ENCODE data around the gene SHQ1. TPM values are rescaled to one million over a fixed set of nuclear protein-coding genes. Genes with fewer than 3 reads are reported as not detected.

Gene SHQ1
- total and polyA plus RNA-seq, 7 donors: 6.2 to 20.6 (median 15.9) TPM

DNA sequence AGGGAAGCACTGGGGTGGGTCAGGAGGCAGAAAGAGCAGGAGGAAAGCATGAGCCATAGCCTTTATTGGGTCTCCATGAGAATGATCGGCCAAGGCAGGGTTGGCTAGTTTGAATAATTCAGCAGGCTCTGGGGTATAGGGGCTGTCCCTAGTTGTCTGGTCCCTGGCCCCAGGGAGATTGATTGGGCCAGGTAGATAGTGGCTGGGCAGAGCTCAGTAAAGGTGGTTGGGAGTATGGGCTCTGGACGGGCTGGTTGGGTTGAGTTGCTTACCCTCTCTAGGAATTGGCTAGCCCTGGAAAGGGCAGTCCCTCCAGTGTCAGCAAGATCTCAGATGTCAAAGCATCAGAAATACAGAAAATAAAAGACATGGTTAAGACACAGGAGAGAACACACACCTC lies 148.1 kb downstream of the SHQ1 start:
- TF ChIP-seq, protein P1, sequence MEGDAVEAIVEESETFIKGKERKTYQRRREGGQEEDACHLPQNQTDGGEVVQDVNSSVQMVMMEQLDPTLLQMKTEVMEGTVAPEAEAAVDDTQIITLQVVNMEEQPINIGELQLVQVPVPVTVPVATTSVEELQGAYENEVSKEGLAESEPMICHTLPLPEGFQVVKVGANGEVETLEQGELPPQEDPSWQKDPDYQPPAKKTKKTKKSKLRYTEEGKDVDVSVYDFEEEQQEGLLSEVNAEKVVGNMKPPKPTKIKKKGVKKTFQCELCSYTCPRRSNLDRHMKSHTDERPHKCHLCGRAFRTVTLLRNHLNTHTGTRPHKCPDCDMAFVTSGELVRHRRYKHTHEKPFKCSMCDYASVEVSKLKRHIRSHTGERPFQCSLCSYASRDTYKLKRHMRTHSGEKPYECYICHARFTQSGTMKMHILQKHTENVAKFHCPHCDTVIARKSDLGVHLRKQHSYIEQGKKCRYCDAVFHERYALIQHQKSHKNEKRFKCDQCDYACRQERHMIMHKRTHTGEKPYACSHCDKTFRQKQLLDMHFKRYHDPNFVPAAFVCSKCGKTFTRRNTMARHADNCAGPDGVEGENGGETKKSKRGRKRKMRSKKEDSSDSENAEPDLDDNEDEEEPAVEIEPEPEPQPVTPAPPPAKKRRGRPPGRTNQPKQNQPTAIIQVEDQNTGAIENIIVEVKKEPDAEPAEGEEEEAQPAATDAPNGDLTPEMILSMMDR (IDR thresholded peaks at IDR 0.05): no peak
- ATAC-seq: no peak
- Histone ChIP-seq H3K4me3 (no peak overlapping the region), H3K36me3 (ENCODE audit: insufficient read depth in 1 of 2, low read depth in 1 of 2) (no peaks in the 10 kb centered on the region), H3K9me3 (no peaks in the 10 kb centered on the region), H3K27ac (no peak overlapping the region), H3K4me1 (no peaks in the 10 kb centered on the region), H3K27me3 (ENCODE audit: insufficient read depth in 3 of 3, low read length in 2 of 3) (no peaks in the 10 kb centered on the region)
- 82 to 94% (median 91%) methylated on average over 2 of the region's 2 CpGs for WGBS, 3 donors
- DNase-seq: no peak
- intact Hi-C loops (cut with DNase I): no loop called here

- no peak for DNase-seq
- ATAC-seq: no peak
- intact Hi-C loops (cut with DNase I): no loop called here
- H3K9me3 ChIP-seq: no peaks in the 10 kb centered on the region
- 31 to 47% (median 43%) methylated on average over 5 of the region's 5 CpGs for WGBS, 3 donors
- no peak overlapping the region for H3K27ac ChIP-seq
- H3K27me3 ChIP-seq (ENCODE audit: insufficient read depth in 3 of 3, low read length in 2 of 3): no peaks in the 10 kb centered on the region
- H3K4me1 ChIP-seq: no peaks in the 10 kb centered on the region
- H3K4me3 ChIP-seq: no peak overlapping the region
- TF ChIP-seq, protein P1 (IDR thresholded peaks at IDR 0.05): no peak
- H3K36me3 ChIP-seq (ENCODE audit: insufficient read depth in 1 of 2, low read depth in 1 of 2): no peaks in the 10 kb centered on the region
These were observed 148.6 kb downstream of the SHQ1 start for GRCh38 chr3:72699631-72700030.

Other genes starting within 250 kb of the SHQ1 start
- gene GXYLT2, start 39.6 kb upstream of the SHQ1 start, total RNA-seq: 1 to 10 TPM in 3 of 4 donors, under 1 TPM in 1; 0.84 to 5.9 (median 1.8) TPM
- gene GXYLT2, start 39.6 kb upstream of the SHQ1 start, polyA plus RNA-seq: under 1 TPM; 0.04 to 0.38 (median 0.16) TPM
- gene PPP4R2, start 148.4 kb upstream of the SHQ1 start, total RNA-seq: 10 to 100 TPM; 51.2 to 94.1 (median 62.1) TPM
- gene PPP4R2, start 148.4 kb upstream of the SHQ1 start, polyA plus RNA-seq: 10 to 100 TPM; 15.1 to 49.8 (median 20.5) TPM
- gene EBLN2, start 213.2 kb upstream of the SHQ1 start, total RNA-seq: 1 to 10 TPM in 2 of 4 donors, under 1 TPM in 2; 0.54 to 1.4 (median 0.89) TPM
- gene EBLN2, start 213.2 kb upstream of the SHQ1 start, polyA plus RNA-seq: under 1 TPM; 0.08 to 0.38 (median 0.22) TPM

All from psoas muscle (tissue), 8 donors.